Hematopoietic multipotent progenitor cell (in vitro differentiated cells): ENCODE results near the gene BTN3A1. TPM values are rescaled to one million over a fixed set of nuclear protein-coding genes. Genes with fewer than 3 reads are reported as not detected.
"Not testable (repeated sequence)": the region's sequence is repeated elsewhere in the genome, so short reads cannot be mapped to it uniquely, and the experiment has no call there.

Source experiments
- DNase-seq, 3 donors: peaks; one replicate each; pipeline ENCODE4 v3.0.0-alpha.2; 2011 to 2015; ENCODE audit warnings: low read depth in 2 of 3, low spot score in 2 of 3
- total RNA-seq: library from RNA; depleted of rRNA; stranded (reverse); fragments of >200 nt; gene quantifications from one replicate; pipeline ENCODE4 v1.2.3, GENCODE V29; 2012

The BTN3A1 gene
- total RNA-seq, 1 donor: 26.7 TPM

DNA sequence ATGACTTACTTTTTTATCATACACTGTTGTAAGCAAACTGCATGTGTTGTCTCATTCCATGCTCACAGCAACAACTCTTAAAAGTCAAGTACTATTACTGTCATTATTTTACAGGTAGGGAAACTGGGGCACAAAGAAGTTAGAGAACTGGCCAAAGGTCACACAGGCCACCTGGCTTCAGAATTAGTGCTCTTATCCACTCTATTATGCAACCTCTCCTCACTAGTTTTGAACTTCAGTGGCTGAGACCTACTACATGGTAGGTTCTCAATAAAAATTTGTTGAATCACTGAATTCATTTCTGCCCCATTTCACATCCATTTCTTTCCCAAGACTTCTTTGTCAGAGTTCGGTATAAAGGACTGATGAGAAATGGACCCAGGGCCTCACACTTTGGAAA is 35.9 kb downstream of the BTN3A1 start:
- DNase-seq: no peak

DNA sequence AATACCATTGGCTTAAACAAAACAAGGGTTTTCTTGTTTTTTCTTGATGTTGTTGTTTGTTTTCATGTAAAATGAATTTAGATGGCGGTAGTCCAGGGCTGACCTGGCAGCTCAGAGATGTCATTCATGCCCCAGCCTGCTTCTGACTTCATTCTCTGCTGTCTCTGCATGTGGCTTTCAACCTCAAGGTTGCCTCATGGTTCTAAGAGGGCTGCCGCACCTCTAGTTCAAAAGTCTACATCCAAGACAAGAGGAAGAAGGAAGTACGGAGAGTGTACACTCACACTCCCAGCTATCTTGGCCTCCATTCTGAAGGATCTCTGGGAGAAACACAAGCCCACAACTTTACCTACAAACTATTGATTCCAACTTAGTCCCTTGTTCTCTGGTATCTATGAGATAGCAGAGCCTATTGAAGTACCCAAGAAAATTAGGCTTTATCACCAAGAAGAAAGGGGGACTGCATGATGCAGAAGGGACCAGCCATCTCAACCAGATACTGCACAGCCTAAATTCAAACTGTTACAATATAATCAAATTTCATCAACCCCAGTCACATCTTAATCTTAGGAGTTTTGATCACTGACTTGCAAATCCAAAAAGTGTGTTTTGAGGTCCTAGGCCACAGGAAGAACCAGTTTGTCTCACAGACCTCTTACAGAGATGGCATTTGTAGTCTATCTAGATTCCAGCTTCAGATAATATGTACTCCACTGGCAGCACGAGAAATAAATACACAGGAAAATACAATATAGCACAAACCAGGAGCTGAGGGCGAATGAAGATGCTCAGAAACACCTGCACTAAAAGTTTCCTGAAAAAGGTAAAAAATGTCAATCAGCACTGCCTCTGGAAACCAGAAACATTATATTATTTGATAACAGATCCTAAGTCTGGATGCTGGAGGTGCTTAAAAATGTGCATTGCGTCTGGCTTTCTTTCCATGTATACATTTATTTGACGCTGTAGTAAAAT is 37.4 kb downstream of the BTN3A1 start:
- DNase-seq: no peak

DNA sequence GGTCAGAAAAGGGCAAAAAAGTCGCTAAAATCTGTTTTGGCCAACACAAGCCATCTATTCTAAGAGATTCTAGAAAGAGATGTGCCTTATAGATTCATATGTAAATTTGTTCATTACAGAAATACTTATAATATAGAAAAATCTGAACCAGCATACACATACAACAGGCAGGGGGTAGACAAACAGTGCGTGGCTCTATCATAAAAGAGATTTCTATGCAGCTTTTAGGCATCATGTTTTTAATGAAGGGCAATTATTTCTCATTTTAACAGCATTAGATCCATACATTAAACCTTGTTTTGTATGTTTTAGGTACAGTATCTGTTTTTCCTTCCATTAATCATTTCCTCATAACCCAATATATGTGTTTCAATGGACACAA is 38.9 kb downstream of the BTN3A1 start:
- DNase-seq: no peak

DNA sequence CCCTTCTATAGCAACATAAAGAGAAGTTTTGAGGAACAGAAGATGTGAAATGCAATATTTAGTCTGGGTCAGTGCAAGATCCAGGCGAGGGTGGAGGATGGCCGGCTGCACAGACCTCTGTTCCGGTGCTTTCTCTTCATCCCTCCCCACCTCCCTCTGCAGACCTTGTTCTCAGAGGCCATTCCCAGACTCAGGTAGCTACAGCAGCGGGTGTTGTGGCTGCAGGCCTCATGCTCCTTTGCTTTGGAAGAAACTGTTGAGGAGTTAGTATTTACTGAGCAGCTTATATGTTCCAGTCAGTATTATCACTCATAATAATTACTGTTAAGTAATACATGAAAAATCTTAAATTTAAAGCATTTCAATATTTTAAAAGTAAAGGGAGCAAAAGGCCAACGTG is 39.9 kb downstream of the BTN3A1 start:
- DNase-seq: no peak

DNA sequence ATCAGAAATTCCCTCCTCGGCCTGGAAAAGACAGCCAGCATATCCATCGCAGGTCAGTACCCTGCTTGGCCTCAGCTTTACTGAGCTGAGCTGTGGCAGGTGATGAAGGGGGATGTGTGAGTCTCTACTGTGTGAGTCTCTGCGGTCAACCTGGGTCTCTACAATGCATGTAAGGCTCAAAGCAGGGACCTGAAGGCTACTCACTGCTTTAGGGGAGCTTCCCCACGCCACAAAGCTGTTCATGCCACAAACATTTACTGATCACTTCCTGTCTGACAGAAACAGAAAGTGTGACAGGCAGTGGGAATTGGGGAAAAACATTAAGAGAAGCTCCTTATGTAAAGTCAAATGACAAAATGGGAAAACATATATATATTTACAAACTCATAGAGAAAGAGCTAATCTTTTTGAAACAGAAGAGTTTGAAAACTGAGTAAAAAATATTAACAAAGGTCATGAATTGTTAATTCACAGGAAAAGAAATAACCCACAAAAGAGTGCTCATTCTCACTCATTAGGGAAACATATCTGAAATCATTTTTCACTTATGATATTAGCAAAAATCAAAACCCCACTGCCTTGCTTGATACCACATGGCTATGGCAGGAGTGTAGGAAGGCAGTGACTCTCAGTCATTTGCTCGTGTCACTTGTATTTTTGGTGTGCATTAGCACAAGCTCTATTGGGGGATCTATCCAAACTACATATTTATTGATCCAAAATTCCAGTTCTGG is 44.0 kb downstream of the BTN3A1 start:
- DNase-seq: no peak

DNA sequence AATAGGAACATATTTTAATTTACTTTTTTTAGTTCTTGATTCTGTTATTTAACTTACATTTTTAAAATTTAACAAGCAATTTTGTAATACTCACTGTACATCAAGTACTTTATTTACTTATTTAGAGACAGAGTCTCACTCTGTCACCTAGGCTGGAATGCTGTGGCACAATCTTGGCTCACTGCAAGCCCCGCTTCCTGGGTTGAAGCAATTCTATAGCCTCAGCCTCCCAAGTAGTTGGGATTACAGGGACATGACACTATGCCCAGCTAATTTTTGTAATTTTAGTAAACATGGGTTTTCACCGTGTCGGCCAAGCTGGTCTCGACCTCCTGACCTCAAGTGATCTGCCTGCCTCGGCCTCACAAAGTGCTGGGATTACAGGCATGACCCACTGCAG is 45.2 kb downstream of the BTN3A1 start:
- DNase-seq: no peak

DNA sequence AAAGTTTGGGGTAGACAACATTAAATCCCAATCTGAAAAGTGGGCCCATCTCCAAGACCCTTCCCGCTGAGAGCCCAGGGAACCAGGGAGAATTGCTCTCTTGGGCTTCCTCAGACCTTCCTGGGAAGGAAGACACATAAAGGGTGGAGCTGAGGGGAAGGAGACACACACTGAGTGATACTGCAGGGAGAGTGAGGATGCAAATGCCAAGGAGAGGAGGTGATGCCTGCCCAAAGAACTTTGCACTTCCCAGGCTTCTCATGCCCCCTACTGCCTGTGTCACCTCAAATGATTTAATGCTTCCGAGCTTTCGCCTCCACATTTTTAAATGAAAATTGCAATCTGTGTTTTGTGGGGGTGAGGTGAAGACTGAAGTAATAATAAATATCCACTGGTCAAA is 48.2 kb downstream of the BTN3A1 start:
- no peak for DNase-seq

DNA sequence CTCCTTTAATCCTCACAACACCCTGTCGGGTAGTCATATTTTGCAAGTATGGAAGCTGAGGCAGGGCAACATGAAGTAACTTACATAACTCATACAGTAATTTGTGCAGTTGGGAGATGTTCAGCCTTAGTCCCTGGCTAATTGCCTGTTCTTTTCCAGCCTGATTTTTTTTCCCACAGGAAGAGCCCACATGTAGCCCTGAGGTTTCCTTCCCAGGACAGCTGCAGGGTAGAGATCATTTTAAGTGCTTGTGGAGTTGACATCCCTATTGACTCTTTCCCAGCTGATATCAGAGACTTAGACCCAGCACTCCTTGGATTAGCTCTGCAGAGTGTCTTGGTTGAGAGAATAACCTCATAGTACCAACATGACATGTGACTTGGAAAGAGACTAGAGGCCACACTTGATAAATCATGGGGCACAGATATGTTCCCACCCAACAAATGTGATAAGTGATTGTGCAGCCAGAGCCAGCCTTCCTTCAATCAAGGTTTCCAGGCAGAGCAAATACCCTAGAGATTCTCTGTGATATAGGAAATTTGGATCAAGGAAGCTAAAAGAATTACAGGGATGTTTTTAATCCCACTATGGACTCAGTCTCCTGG is 50.7 kb downstream of the BTN3A1 start:
- no peak for DNase-seq

DNA sequence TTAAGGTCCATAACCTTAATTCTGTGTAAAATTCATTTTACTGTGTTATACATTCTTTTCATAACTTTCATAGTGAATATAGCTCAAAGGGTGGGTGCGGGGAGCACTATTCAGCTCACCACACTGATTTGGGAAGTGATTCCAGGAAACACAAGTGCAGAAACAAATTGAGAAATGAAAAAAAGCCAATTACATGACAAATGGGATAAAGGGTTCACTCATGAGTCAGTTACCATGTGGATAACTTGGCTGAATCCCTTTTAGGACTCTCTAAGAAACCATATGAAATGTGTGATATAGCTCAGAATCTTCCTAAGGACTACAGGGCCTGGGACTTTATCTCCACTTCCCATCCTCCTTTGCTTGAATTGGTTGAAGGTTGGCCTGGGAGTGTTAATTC is 52.6 kb downstream of the BTN3A1 start:
- no peak for DNase-seq

DNA sequence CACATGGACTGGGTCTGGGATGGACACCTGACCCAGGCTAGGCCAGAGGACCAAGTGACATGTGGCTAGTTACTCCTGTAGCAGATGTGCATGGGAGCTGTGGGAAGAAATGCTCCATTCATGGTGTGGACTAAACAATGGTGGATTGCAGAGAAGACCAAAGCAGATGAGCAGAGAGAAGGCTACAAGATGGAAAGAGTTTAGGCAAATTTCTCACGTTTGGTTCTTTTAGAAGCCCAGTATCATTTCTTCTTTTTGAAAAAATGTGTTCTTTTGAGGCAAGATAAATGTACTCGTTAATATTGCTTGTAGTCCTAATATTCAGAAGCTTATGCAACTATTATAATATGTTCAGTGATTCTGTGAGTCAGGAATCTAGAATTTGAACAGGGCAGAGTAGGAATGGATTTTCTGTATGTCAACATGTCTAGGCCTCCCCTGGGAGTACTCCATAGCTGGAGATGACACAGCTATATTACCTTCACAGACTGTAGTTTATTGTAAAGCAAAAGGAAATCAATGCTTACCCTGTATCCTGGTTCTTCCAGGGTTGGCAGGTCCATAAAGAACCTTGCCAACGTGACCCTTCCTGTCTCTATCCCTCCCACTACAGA is 53.4 kb downstream of the BTN3A1 start:
- DNase-seq: no peak

DNA sequence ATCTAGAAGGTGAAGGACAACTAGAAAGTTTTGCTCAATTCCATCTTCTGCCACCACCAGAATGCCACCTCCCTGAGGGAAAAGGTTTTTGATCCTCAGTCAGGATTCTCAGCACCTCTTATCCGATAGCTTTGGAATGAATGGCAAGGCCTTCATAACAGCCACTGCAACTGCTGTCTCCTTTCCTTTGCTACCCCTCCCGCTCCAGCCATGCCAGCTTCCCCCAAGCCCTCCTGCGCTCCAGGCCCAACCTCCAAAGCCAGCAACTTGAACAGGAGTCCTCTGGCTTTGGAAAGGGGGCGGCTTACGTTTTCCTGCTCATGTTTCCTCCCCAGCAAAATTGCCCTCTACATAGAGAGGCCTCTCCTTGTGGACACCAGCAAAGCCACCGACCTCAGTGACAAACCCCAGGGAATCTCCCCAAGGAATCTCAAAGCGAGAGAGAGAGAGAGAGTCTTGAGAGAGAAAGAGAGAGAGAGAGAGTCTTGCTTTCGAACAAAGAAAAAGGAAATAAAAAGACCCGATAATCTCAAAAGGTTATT is 55.3 kb downstream of the BTN3A1 start:
- DNase-seq: no peak

DNA sequence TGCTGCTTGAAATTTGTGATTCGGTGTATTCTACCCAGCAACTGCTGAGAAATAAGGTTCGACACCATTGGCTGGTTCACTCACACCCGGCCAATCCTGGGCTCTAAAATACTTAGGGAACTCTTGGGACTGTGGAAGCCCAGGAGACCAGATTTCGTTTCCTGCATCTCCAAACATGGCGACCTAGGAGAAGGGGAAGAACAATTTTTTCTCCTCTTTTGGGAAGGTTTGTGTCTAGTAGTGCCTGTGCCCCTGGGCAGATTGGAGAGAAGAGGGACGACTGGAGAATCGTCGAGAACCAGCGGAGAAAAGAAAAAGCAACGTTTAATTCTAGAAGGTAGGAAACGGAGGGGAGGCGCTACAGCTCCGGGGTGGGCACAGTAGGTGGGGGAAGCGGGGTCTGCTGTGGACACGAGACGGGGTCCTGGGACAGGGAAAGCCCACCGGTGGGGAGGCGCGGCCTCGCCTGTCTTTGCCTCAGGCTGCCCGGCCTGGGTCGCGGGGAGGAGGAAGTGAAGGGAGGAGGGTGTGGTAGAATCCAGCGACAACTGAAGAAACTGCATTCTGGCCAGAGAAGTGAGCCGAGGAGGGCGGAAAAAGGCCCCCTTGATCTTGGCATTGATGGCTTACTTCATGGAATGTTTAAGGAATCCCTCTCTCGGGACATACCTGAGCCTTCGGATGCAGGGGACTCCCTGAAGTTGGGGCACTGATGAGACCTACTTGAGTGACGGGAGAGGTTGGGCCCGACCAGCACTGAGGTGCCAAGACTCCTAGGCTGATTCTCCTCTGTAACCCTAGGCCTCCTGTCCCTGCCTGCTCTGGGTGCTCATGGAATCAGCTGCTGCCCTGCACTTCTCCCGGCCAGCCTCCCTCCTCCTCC is 56.0 kb downstream of the BTN3A1 start, which contains the start of gene BTN2A1:
BTN2A1 (plus strand) TSS at position 150 of the 883 bp plus-strand sequence; CDS start at position 832, 682 bp downstream.
- DNase-seq: peak; percentile 52 to 91 (median 86)

DNA sequence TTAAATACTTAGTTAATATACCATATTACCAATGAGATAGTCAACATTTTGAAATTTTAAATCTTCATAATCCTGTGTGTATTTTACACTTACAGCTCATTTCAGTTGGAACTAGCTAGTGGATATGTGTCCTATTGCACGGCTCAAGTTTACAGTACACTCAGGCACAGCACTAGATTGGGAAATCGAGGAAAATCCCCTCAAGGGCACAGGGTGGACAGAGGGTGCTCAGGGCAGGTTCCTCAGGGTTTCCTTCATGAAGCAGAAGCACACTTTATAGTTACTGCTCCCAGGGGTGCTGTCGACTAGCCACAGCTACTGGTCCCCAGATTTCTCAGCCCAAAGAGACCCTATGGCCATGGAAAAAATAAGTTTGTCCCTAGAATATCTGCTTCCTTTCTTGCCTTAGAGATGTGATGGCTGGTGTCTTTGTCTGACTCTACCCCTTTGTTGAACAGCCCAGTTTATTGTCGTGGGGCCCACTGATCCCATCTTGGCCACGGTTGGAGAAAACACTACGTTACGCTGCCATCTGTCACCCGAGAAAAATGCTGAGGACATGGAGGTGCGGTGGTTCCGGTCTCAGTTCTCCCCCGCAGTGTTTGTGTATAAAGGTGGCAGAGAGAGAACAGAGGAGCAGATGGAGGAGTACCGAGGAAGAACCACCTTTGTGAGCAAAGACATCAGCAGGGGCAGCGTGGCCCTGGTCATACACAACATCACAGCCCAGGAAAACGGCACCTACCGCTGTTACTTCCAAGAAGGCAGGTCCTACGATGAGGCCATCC is 57.1 kb downstream of the BTN3A1 start:
- no peak for DNase-seq

DNA sequence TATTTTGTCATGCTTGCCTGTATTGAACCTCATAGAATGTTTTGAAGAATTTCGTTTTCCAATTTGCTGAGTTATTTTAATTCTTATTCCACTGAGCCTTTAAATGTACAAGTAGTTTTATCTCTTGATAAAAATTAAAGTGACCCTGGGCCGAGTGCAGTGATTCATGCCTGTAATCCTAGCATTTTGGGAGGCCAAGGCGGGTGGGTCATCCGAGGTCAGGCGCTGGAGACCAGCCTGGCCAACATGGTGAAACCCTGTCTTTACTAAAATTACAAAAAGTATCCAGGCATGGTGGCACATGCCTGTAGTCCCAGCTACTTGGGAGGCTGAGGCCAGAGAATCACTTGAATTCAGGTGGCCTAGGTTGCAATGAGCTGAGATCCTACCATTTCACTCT is 59.3 kb downstream of the BTN3A1 start:
- DNase-seq: not testable (repeated sequence)

DNA sequence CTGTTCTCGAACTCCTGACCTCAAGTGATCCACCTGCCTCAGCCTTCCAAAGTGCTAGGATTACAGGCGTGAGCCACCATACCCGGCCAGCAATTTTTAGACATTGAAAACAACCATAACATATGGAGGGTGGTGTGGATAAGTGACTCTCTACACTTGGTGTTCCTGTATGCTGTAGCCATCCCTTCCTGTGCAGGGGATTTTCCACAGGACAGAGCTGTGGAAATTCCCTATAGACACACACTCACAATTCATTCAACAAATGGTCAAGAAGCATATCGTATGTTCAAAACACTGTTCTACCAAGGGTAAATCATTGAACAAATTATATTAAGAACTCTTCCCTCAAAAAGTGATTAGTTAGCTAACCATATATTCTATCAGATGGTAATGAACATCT is 61.9 kb downstream of the BTN3A1 start:
- DNase-seq: no peak

DNA sequence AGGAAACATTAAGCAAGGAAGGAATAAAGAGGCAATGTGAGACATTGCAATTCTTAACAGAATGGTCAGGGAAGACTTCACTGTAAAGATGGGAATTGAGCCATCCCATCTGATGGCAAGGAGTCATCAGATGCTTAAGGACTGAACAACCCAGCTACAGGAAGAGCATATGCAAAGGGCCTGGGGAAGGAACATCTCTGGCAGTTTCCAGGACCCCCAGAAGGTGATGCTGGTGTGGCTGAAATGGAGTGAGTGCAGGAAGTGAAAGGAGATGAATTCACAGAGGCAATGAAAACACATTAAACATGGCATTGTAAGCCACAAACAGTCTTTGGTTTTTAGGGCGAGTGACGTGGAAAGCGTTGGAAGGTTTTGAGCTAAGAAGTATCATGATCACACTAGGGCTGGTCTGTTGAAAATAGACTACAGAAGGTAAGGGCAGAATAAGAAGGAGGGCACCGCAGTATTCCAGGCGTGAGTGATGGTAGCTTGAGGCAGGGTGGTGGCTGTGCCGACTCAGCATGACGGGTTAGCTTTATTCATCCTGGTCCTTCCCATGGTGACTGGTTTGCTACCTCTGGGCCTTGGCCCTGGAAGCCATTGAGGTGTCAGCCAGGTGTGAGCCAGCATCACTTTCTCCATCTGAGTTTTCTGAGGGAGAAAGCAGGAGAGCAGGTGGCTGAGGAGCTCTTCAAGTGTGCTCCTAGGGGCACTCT is 62.5 kb downstream of the BTN3A1 start:
- DNase-seq: no peak
